Stimulated activated CD8-positive, alpha-beta memory T cell treated with anti-CD3 and anti-CD28 coated beads, Interleukin-7, amount 100 ng/mL, for 48 hours (primary cell): ENCODE measurements around the gene CHAF1B.
"Not testable (repeated sequence)": the region's sequence is repeated elsewhere in the genome, so short reads cannot be mapped to it uniquely, and the experiment has no call there.

ENCODE experiments used
- DNase-seq, 2 donors: peaks; one replicate each; pipeline ENCODE4 v3.0.0-alpha.2; 2020; ENCODE audit warnings: low read depth in 1 of 2; ENCODE audit errors: extremely low read depth in 1 of 2

CHAF1B gene

GRCh38 chr21:36385233-36386030 lies at the start of gene CHAF1B:
Gene CHAF1B, plus strand, starts transcription at chr21:36385392. Its CDS starts 745 bp downstream, at chr21:36386137.
- DNase-seq = peak; percentile 60 to 69

- DNase-seq = no peak
These were observed 48.1 kb upstream of the CHAF1B start for GRCh38 chr21:36337099-36337509.

GRCh38 chr21:36338975-36339374 lies 46.2 kb upstream of the CHAF1B start:
- no peak for DNase-seq

- DNase-seq = not testable (repeated sequence)
These were observed 42.6 kb upstream of the CHAF1B start for GRCh38 chr21:36342581-36342980.

- DNase-seq = no peak
These were observed 40.3 kb upstream of the CHAF1B start for GRCh38 chr21:36344931-36345330.

GRCh38 chr21:36347278-36347961 lies 37.8 kb upstream of the CHAF1B start:
- DNase-seq = no peak

- no peak for DNase-seq
These were observed 37.2 kb upstream of the CHAF1B start for GRCh38 chr21:36347962-36348328.

- DNase-seq = no peak
These were observed 35.9 kb upstream of the CHAF1B start for GRCh38 chr21:36349315-36349714.

GRCh38 chr21:36350282-36350910 lies 34.8 kb upstream of the CHAF1B start:
- DNase-seq = no peak

GRCh38 chr21:36354918-36355680 lies 30.1 kb upstream of the CHAF1B start:
- DNase-seq = no peak

- no peak for DNase-seq
These were observed 29.3 kb upstream of the CHAF1B start for GRCh38 chr21:36355868-36356267.

GRCh38 chr21:36359185-36359584 lies 26.0 kb upstream of the CHAF1B start:
- DNase-seq = no peak

- DNase-seq = no peak
These were observed 16.0 kb upstream of the CHAF1B start for GRCh38 chr21:36369064-36369685.

GRCh38 chr21:36375994-36376393 lies 9.2 kb upstream of the CHAF1B start:
- no peak for DNase-seq

GRCh38 chr21:36377391-36377842 lies 7.8 kb upstream of the CHAF1B start:
- no peak for DNase-seq

- no peak for DNase-seq
These were observed 5.9 kb upstream of the CHAF1B start for GRCh38 chr21:36379251-36379650.

GRCh38 chr21:36381841-36382589 lies 3.2 kb upstream of the CHAF1B start:
- no peak for DNase-seq

- DNase-seq = not testable (repeated sequence)
These were observed 2.5 kb upstream of the CHAF1B start for GRCh38 chr21:36382722-36383121.

- no peak for DNase-seq
These were observed 333 bp upstream of the CHAF1B start for GRCh38 chr21:36384885-36385232.
